ENCODE measurements around the gene MECP2. TPM values are rescaled to one million over a fixed set of nuclear protein-coding genes. Genes with fewer than 3 reads are reported as not detected.

Gene MECP2
- total RNA-seq, 2 donors from 2014 or later = 34.4 to 35.3 TPM

- no peaks in the 10 kb centered on the region for H3K9me3 Mint-ChIP-seq
- Histone ChIP-seq H3K27ac (ENCODE audit: low read depth, low read length) (peak overlapping the region; percentile 99), H3K9ac (ENCODE audit: extremely low read depth, low read length, poor library complexity, severe bottlenecking) (no peak overlapping the region)
Measured at GRCh38 chrX:153974003-153974725, 123.4 kb downstream of the MECP2 start.

GRCh38 chrX:153973127-153974002 is 124.2 kb downstream of the MECP2 start:
- peak overlapping the region; percentile 99 for H3K27ac ChIP-seq (ENCODE audit: low read depth, low read length)
- 61 to 92% methylated on average over 2 to 12 of the region's 20 CpGs for WGBS, 2 experiments (ENCODE audit: insufficient coverage in 1 of 2, insufficient read length in 1 of 2)
- H3K36me3 ChIP-seq (ENCODE audit: control insufficient read depth, insufficient read depth, low read length) = peaks cover 8% of the 10 kb centered on the region

More at GRCh38 chrX:153974003-153974725, 123.4 kb downstream of the MECP2 start:
- Mint-ChIP-seq H3K36me3 (ENCODE audit: low read depth) (no peaks in the 10 kb centered on the region), H3K4me3 (peak overlapping the region; percentile 96), H3K27me3 (ENCODE audit: insufficient read depth) (no peaks in the 10 kb centered on the region), H3K4me1 (peaks cover 19% of the 10 kb centered on the region), H3K27ac (peak overlapping the region; percentile 67)
- no peaks in the 10 kb centered on the region for H3K9me3 ChIP-seq (ENCODE audit: control insufficient read depth, low read length)
- no peaks in the 10 kb centered on the region for H3K27me3 ChIP-seq (ENCODE audit: control insufficient read depth, insufficient read depth, low read length, poor library complexity, severe bottlenecking)
- H3K36me3 ChIP-seq (ENCODE audit: control insufficient read depth, insufficient read depth, low read length) = peaks cover 4% of the 10 kb centered on the region
- H3K4me3 ChIP-seq (ENCODE audit: low read length) = peak overlapping the region; percentile 89
- 96 to 100% methylated on average over 4 to 14 of the region's 14 CpGs for WGBS, 2 experiments (ENCODE audit: insufficient coverage in 1 of 2, insufficient read length in 1 of 2)
- DNase-seq = peak; percentile 43
- TF ChIP-seq CTCF (conservative IDR thresholded peaks at IDR 0.05) = no peak
- no peaks in the 10 kb centered on the region for H3K4me1 ChIP-seq (ENCODE audit: control insufficient read depth, insufficient read depth, low read length)

More at GRCh38 chrX:153973127-153974002, 124.2 kb downstream of the MECP2 start:
- TF ChIP-seq CTCF (conservative IDR thresholded peaks at IDR 0.05) = no peak
- Mint-ChIP-seq H3K27ac (peak overlapping the region; percentile 96), H3K36me3 (ENCODE audit: low read depth) (peaks cover under 1% of the 10 kb centered on the region), H3K9me3 (no peaks in the 10 kb centered on the region), H3K4me3 (peak overlapping the region; percentile 96), H3K27me3 (ENCODE audit: insufficient read depth) (no peaks in the 10 kb centered on the region), H3K4me1 (peaks cover 22% of the 10 kb centered on the region)
- H3K4me3 ChIP-seq (ENCODE audit: low read length) = peak overlapping the region; percentile 89
- peak overlapping the region; percentile 83 for H3K9ac ChIP-seq (ENCODE audit: extremely low read depth, low read length, poor library complexity, severe bottlenecking)
- peak; percentile 48 for DNase-seq
- no peaks in the 10 kb centered on the region for H3K9me3 ChIP-seq (ENCODE audit: control insufficient read depth, low read length)
- H3K27me3 ChIP-seq (ENCODE audit: control insufficient read depth, insufficient read depth, low read length, poor library complexity, severe bottlenecking) = no peaks in the 10 kb centered on the region
- H3K4me1 ChIP-seq (ENCODE audit: control insufficient read depth, insufficient read depth, low read length) = peaks cover 4% of the 10 kb centered on the region

Data from endodermal cell (in vitro differentiated cells).